ENCODE measurements around the gene DLG4.

DNA sequence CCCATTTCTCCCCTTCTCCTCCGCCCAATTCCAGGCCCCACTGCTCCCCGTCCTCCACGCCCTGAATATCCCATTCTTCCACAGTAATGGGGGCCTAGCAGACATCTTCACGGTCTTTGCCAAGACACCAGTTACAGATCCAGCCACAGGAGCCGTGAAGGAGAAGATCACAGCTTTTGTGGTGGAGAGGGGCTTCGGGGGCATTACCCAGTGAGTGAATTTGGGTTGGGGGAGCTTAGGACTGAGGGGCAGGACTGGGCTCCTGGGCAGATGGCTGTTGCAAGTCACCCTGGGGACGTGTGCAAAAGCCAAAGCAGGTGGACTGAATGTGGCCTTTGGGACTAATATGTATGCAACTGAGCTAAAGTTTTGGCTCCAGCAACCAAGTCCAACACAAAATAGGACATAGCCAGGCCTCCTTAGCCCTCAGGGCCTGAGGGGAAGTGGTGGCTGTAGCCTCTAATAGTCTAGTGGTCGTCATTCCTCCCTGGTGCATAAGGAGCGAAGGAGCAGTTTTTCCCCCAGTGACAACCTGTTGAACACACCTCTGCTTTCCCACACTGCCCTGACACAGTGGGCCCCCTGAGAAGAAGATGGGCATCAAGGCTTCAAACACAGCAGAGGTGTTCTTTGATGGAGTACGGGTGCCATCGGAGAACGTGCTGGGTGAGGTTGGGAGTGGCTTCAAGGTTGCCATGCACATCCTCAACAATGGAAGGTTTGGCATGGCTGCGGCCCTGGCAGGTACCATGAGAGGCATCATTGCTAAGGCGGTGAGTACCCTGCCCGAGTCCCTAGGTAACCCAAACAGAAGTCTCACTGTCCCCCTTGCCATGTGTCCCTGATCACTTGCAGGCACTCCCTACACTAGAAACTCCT lies 2.7 kb upstream of the DLG4 start:
- TF ChIP-seq, protein P1, sequence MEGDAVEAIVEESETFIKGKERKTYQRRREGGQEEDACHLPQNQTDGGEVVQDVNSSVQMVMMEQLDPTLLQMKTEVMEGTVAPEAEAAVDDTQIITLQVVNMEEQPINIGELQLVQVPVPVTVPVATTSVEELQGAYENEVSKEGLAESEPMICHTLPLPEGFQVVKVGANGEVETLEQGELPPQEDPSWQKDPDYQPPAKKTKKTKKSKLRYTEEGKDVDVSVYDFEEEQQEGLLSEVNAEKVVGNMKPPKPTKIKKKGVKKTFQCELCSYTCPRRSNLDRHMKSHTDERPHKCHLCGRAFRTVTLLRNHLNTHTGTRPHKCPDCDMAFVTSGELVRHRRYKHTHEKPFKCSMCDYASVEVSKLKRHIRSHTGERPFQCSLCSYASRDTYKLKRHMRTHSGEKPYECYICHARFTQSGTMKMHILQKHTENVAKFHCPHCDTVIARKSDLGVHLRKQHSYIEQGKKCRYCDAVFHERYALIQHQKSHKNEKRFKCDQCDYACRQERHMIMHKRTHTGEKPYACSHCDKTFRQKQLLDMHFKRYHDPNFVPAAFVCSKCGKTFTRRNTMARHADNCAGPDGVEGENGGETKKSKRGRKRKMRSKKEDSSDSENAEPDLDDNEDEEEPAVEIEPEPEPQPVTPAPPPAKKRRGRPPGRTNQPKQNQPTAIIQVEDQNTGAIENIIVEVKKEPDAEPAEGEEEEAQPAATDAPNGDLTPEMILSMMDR (IDR thresholded peaks at IDR 0.05) = no peak
- TF ChIP-seq EZH2 (IDR thresholded peaks at IDR 0.05; ENCODE audit: borderline replicate concordance, insufficient read depth, low read depth, low read length, poor library complexity, severe bottlenecking) = no peak

Data from B cell (primary cell).